GM21737 (cell line): ENCODE results near the gene SERPINB2.
A peak's percentile ranks its signal among the peaks of the same experiment; 100 is the strongest.

Experiments
- ATAC-seq: cut with Tn5 transposase; IDR thresholded peaks from one replicate; pipeline ENCODE4 v1.9.1; 2021; ENCODE audit warnings: mild to moderate bottlenecking, moderate library complexity; ENCODE audit not compliant: unreplicated experiment

SERPINB2 gene

GRCh38 chr18:63887424-63887823 lies at the start of gene SERPINB2:
Gene SERPINB2, plus strand, starts transcription at chr18:63887705. Its CDS starts 3,740 bp downstream, at chr18:63891445.
- no peak for ATAC-seq

GRCh38 chr18:63843008-63843407 lies 44.5 kb upstream of the SERPINB2 start:
- no peak for ATAC-seq

- peak; percentile 49 for ATAC-seq
Observed at GRCh38 chr18:63844254-63844653, 43.3 kb upstream of the SERPINB2 start.

GRCh38 chr18:63848159-63848558 lies 39.3 kb upstream of the SERPINB2 start:
- ATAC-seq = no peak

- no peak for ATAC-seq
Observed at GRCh38 chr18:63850020-63850419, 37.5 kb upstream of the SERPINB2 start.

- ATAC-seq = no peak
Observed at GRCh38 chr18:63850636-63851035, 36.9 kb upstream of the SERPINB2 start.

- no peak for ATAC-seq
Observed at GRCh38 chr18:63858456-63858855, 29.0 kb upstream of the SERPINB2 start.

GRCh38 chr18:63859781-63860475 lies 27.6 kb upstream of the SERPINB2 start:
- no peak for ATAC-seq

GRCh38 chr18:63860531-63860930 lies 27.0 kb upstream of the SERPINB2 start:
- no peak for ATAC-seq

- no peak for ATAC-seq
Observed at GRCh38 chr18:63867368-63868125, 20.0 kb upstream of the SERPINB2 start.

- ATAC-seq = no peak
Observed at GRCh38 chr18:63868546-63868945, 19.0 kb upstream of the SERPINB2 start.

GRCh38 chr18:63869374-63869773 lies 18.1 kb upstream of the SERPINB2 start:
- no peak for ATAC-seq

GRCh38 chr18:63869851-63870250 lies 17.7 kb upstream of the SERPINB2 start:
- ATAC-seq = no peak

- no peak for ATAC-seq
Observed at GRCh38 chr18:63871836-63872235, 15.7 kb upstream of the SERPINB2 start.

GRCh38 chr18:63872586-63872985 lies 14.9 kb upstream of the SERPINB2 start:
- ATAC-seq = no peak

GRCh38 chr18:63878343-63878742 lies 9.2 kb upstream of the SERPINB2 start:
- ATAC-seq = no peak

GRCh38 chr18:63878925-63879324 lies 8.6 kb upstream of the SERPINB2 start:
- no peak for ATAC-seq

- ATAC-seq = no peak
Observed at GRCh38 chr18:63879709-63880108, 7.8 kb upstream of the SERPINB2 start.

GRCh38 chr18:63881851-63882250 lies 5.7 kb upstream of the SERPINB2 start:
- ATAC-seq = no peak

- ATAC-seq = no peak
Observed at GRCh38 chr18:63882333-63883141, 5.0 kb upstream of the SERPINB2 start.

GRCh38 chr18:63883617-63884016 lies 3.9 kb upstream of the SERPINB2 start:
- no peak for ATAC-seq
